Prostate gland (tissue), 2 donors: ENCODE measurements around the gene SEPTIN1.

Experiments
- POLR2A ChIP-seq: fragments of 450-650 bp; IDR thresholded peaks from one replicate; pipeline ENCODE4 v1.6.1; 2016; ENCODE audit warnings: antibody characterized with exemption, mild to moderate bottlenecking
- POLR2AphosphoS5 ChIP-seq: sonication (generic); formaldehyde crosslinking; IDR thresholded peaks from one replicate; pipeline ENCODE4 v1.6.1; 2017; ENCODE audit warnings: antibody characterized with exemption
- TF ChIP-seq, protein P1 (sequence below), 4 experiments: fragments of 200-600 bp in 2 of 4; fragments of 450-650 bp in 2 of 4; sonication (generic) in 2 of 4; IDR thresholded peaks; 1 replicate in 3 of 4; 2 replicates in 1 of 4; pipeline ENCODE4 v1.5.1; 2016 to 2019; ENCODE audit warnings: antibody characterized with exemption in 4 of 4, mild to moderate bottlenecking in 2 of 4, moderate library complexity in 2 of 4

DNA sequence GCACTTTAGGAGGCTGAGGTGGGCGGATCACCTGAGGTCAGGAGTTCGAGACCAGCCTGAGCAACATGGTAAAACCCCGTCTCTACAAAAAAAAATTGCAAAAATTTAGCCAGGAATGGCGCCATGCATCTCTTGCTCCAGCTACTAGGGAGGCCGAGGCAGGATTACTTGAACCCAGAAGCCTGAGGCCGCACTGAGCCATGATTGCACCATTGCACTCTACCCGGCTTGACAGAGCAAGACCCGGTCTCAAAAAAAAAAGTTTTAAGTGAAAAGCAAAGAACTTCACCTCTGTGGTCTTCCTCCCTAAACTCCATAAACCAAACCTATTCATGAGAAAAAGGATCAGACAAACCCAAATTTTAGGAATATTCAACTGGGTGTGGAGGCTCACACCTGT, 34.2 kb downstream of the SEPTIN1 start:
- TF ChIP-seq POLR2AphosphoS5 (no peak), POLR2A (no peak)
- TF ChIP-seq, protein P1, sequence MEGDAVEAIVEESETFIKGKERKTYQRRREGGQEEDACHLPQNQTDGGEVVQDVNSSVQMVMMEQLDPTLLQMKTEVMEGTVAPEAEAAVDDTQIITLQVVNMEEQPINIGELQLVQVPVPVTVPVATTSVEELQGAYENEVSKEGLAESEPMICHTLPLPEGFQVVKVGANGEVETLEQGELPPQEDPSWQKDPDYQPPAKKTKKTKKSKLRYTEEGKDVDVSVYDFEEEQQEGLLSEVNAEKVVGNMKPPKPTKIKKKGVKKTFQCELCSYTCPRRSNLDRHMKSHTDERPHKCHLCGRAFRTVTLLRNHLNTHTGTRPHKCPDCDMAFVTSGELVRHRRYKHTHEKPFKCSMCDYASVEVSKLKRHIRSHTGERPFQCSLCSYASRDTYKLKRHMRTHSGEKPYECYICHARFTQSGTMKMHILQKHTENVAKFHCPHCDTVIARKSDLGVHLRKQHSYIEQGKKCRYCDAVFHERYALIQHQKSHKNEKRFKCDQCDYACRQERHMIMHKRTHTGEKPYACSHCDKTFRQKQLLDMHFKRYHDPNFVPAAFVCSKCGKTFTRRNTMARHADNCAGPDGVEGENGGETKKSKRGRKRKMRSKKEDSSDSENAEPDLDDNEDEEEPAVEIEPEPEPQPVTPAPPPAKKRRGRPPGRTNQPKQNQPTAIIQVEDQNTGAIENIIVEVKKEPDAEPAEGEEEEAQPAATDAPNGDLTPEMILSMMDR (IDR thresholded peaks at IDR 0.05) = no peak
